Measurements from ENCODE around the gene KCNJ3.

Gene KCNJ3

GRCh38 chr2:154698296-154698720 is at the start of gene KCNJ3:
KCNJ3 (plus strand) TSS chr2:154698695; CDS start chr2:154698776, 81 bp downstream.
- H3K9me3 ChIP-seq (ENCODE audit: control insufficient read depth in 2 of 2, low read length in 2 of 2), result no peaks in the 10 kb centered on the region
- peaks cover 4% of the 10 kb centered on the region for H3K4me1 ChIP-seq (ENCODE audit: control insufficient read depth, insufficient read depth, low read length)
- no peak within 1 kb of the TSS for H3K9ac ChIP-seq (ENCODE audit: low read length in 2 of 2)
- H3K36me3 ChIP-seq (ENCODE audit: control insufficient read depth in 2 of 2, insufficient read depth in 2 of 2, low read length in 2 of 2), result no peaks in the 10 kb centered on the region
- no peak within 1 kb of the TSS for H3K27ac ChIP-seq (ENCODE audit: low read length)
- H3K4me3 ChIP-seq (ENCODE audit: low read length in 2 of 2), result peak within 1 kb of the TSS; percentile 43 to 57
- peaks cover 24 to 28% of the 10 kb centered on the region in 2 donors for H3K27me3 ChIP-seq (ENCODE audit: control insufficient read depth in 1 of 2, insufficient read depth in 2 of 2, low read length in 2 of 2)

GRCh38 chr2:154655499-154655898 is 43.0 kb upstream of the KCNJ3 start:
- no peaks in the 10 kb centered on the region for H3K27me3 ChIP-seq (ENCODE audit: control insufficient read depth in 1 of 2, insufficient read depth in 2 of 2, low read length in 2 of 2)
- H3K36me3 ChIP-seq (ENCODE audit: control insufficient read depth in 2 of 2, insufficient read depth in 2 of 2, low read length in 2 of 2), result no peaks in the 10 kb centered on the region
- H3K27ac ChIP-seq (ENCODE audit: low read length), result no peak overlapping the region
- no peaks in the 10 kb centered on the region for H3K9me3 ChIP-seq (ENCODE audit: control insufficient read depth in 2 of 2, low read length in 2 of 2)
- H3K9ac ChIP-seq (ENCODE audit: low read length in 2 of 2), result no peak overlapping the region
- H3K4me1 ChIP-seq (ENCODE audit: control insufficient read depth, insufficient read depth, low read length), result no peaks in the 10 kb centered on the region
- no peak overlapping the region for H3K4me3 ChIP-seq (ENCODE audit: low read length in 2 of 2)

GRCh38 chr2:154658854-154659253 is 39.6 kb upstream of the KCNJ3 start:
- Histone ChIP-seq H3K9me3 (ENCODE audit: control insufficient read depth in 2 of 2, low read length in 2 of 2) (no peaks in the 10 kb centered on the region), H3K4me3 (ENCODE audit: low read length in 2 of 2) (no peak overlapping the region), H3K4me1 (ENCODE audit: control insufficient read depth, insufficient read depth, low read length) (no peaks in the 10 kb centered on the region), H3K36me3 (ENCODE audit: control insufficient read depth in 2 of 2, insufficient read depth in 2 of 2, low read length in 2 of 2) (no peaks in the 10 kb centered on the region), H3K27me3 (ENCODE audit: control insufficient read depth in 1 of 2, insufficient read depth in 2 of 2, low read length in 2 of 2) (no peaks in the 10 kb centered on the region), H3K9ac (ENCODE audit: low read length in 2 of 2) (no peak overlapping the region), H3K27ac (ENCODE audit: low read length) (no peak overlapping the region)

- Histone ChIP-seq H3K9me3 (ENCODE audit: control insufficient read depth in 2 of 2, low read length in 2 of 2) (no peaks in the 10 kb centered on the region), H3K27ac (ENCODE audit: low read length) (no peak overlapping the region), H3K9ac (ENCODE audit: low read length in 2 of 2) (no peak overlapping the region), H3K36me3 (ENCODE audit: control insufficient read depth in 2 of 2, insufficient read depth in 2 of 2, low read length in 2 of 2) (no peaks in the 10 kb centered on the region), H3K27me3 (ENCODE audit: control insufficient read depth in 1 of 2, insufficient read depth in 2 of 2, low read length in 2 of 2) (no peaks in the 10 kb centered on the region), H3K4me3 (ENCODE audit: low read length in 2 of 2) (no peak overlapping the region), H3K4me1 (ENCODE audit: control insufficient read depth, insufficient read depth, low read length) (no peaks in the 10 kb centered on the region)
These were observed 34.2 kb upstream of the KCNJ3 start for GRCh38 chr2:154664248-154664647.

- Histone ChIP-seq H3K4me3 (ENCODE audit: low read length in 2 of 2) (no peak overlapping the region), H3K4me1 (ENCODE audit: control insufficient read depth, insufficient read depth, low read length) (no peaks in the 10 kb centered on the region), H3K9ac (ENCODE audit: low read length in 2 of 2) (no peak overlapping the region), H3K27ac (ENCODE audit: low read length) (no peak overlapping the region), H3K36me3 (ENCODE audit: control insufficient read depth in 2 of 2, insufficient read depth in 2 of 2, low read length in 2 of 2) (no peaks in the 10 kb centered on the region), H3K9me3 (ENCODE audit: control insufficient read depth in 2 of 2, low read length in 2 of 2) (no peaks in the 10 kb centered on the region), H3K27me3 (ENCODE audit: control insufficient read depth in 1 of 2, insufficient read depth in 2 of 2, low read length in 2 of 2) (no peaks in the 10 kb centered on the region)
These were observed 28.4 kb upstream of the KCNJ3 start for GRCh38 chr2:154670083-154670482.

- H3K4me3 ChIP-seq (ENCODE audit: low read length in 2 of 2), result no peak overlapping the region
- no peak overlapping the region for H3K27ac ChIP-seq (ENCODE audit: low read length)
- no peaks in the 10 kb centered on the region for H3K27me3 ChIP-seq (ENCODE audit: control insufficient read depth in 1 of 2, insufficient read depth in 2 of 2, low read length in 2 of 2)
- no peaks in the 10 kb centered on the region for H3K4me1 ChIP-seq (ENCODE audit: control insufficient read depth, insufficient read depth, low read length)
- H3K36me3 ChIP-seq (ENCODE audit: control insufficient read depth in 2 of 2, insufficient read depth in 2 of 2, low read length in 2 of 2), result no peaks in the 10 kb centered on the region
- no peaks in the 10 kb centered on the region for H3K9me3 ChIP-seq (ENCODE audit: control insufficient read depth in 2 of 2, low read length in 2 of 2)
- H3K9ac ChIP-seq (ENCODE audit: low read length in 2 of 2), result no peak overlapping the region
These were observed 24.8 kb upstream of the KCNJ3 start for GRCh38 chr2:154673694-154674093.

- Histone ChIP-seq H3K27me3 (ENCODE audit: control insufficient read depth in 1 of 2, insufficient read depth in 2 of 2, low read length in 2 of 2) (no peaks in the 10 kb centered on the region), H3K4me1 (ENCODE audit: control insufficient read depth, insufficient read depth, low read length) (no peaks in the 10 kb centered on the region), H3K36me3 (ENCODE audit: control insufficient read depth in 2 of 2, insufficient read depth in 2 of 2, low read length in 2 of 2) (no peaks in the 10 kb centered on the region), H3K27ac (ENCODE audit: low read length) (no peak overlapping the region), H3K4me3 (ENCODE audit: low read length in 2 of 2) (no peak overlapping the region), H3K9ac (ENCODE audit: low read length in 2 of 2) (no peak overlapping the region), H3K9me3 (ENCODE audit: control insufficient read depth in 2 of 2, low read length in 2 of 2) (no peaks in the 10 kb centered on the region)
These were observed 21.1 kb upstream of the KCNJ3 start for GRCh38 chr2:154677401-154677800.

- Histone ChIP-seq H3K36me3 (ENCODE audit: control insufficient read depth in 2 of 2, insufficient read depth in 2 of 2, low read length in 2 of 2) (no peaks in the 10 kb centered on the region), H3K4me1 (ENCODE audit: control insufficient read depth, insufficient read depth, low read length) (no peaks in the 10 kb centered on the region), H3K27ac (ENCODE audit: low read length) (no peak overlapping the region), H3K9ac (ENCODE audit: low read length in 2 of 2) (no peak overlapping the region), H3K9me3 (ENCODE audit: control insufficient read depth in 2 of 2, low read length in 2 of 2) (no peaks in the 10 kb centered on the region), H3K4me3 (ENCODE audit: low read length in 2 of 2) (no peak overlapping the region), H3K27me3 (ENCODE audit: control insufficient read depth in 1 of 2, insufficient read depth in 2 of 2, low read length in 2 of 2) (no peaks in the 10 kb centered on the region)
These were observed 16.8 kb upstream of the KCNJ3 start for GRCh38 chr2:154681741-154682140.

GRCh38 chr2:154686162-154686561 is 12.3 kb upstream of the KCNJ3 start:
- Histone ChIP-seq H3K9me3 (ENCODE audit: control insufficient read depth in 2 of 2, low read length in 2 of 2) (no peaks in the 10 kb centered on the region), H3K27me3 (ENCODE audit: control insufficient read depth in 1 of 2, insufficient read depth in 2 of 2, low read length in 2 of 2) (no peaks in the 10 kb centered on the region), H3K9ac (ENCODE audit: low read length in 2 of 2) (no peak overlapping the region)

GRCh38 chr2:154688373-154688772 is 10.1 kb upstream of the KCNJ3 start:
- Histone ChIP-seq H3K36me3 (ENCODE audit: control insufficient read depth in 2 of 2, insufficient read depth in 2 of 2, low read length in 2 of 2) (no peaks in the 10 kb centered on the region), H3K4me1 (ENCODE audit: control insufficient read depth, insufficient read depth, low read length) (no peaks in the 10 kb centered on the region), H3K27ac (ENCODE audit: low read length) (no peak overlapping the region), H3K9ac (ENCODE audit: low read length in 2 of 2) (no peak overlapping the region), H3K27me3 (ENCODE audit: control insufficient read depth in 1 of 2, insufficient read depth in 2 of 2, low read length in 2 of 2) (no peaks in the 10 kb centered on the region), H3K4me3 (ENCODE audit: low read length in 2 of 2) (no peak overlapping the region), H3K9me3 (ENCODE audit: control insufficient read depth in 2 of 2, low read length in 2 of 2) (no peaks in the 10 kb centered on the region)

More at GRCh38 chr2:154686162-154686561, 12.3 kb upstream of the KCNJ3 start:
- no peaks in the 10 kb centered on the region for H3K4me1 ChIP-seq (ENCODE audit: control insufficient read depth, insufficient read depth, low read length)
- no peak overlapping the region for H3K4me3 ChIP-seq (ENCODE audit: low read length in 2 of 2)
- no peak overlapping the region for H3K27ac ChIP-seq (ENCODE audit: low read length)
- H3K36me3 ChIP-seq (ENCODE audit: control insufficient read depth in 2 of 2, insufficient read depth in 2 of 2, low read length in 2 of 2), result no peaks in the 10 kb centered on the region

- H3K27ac ChIP-seq (ENCODE audit: low read length), result no peak overlapping the region
- no peaks in the 10 kb centered on the region for H3K4me1 ChIP-seq (ENCODE audit: control insufficient read depth, insufficient read depth, low read length)
- H3K9ac ChIP-seq (ENCODE audit: low read length in 2 of 2), result no peak overlapping the region
- H3K9me3 ChIP-seq (ENCODE audit: control insufficient read depth in 2 of 2, low read length in 2 of 2), result no peaks in the 10 kb centered on the region
- no peak overlapping the region for H3K4me3 ChIP-seq (ENCODE audit: low read length in 2 of 2)
- H3K27me3 ChIP-seq (ENCODE audit: control insufficient read depth in 1 of 2, insufficient read depth in 2 of 2, low read length in 2 of 2), result no peaks in the 10 kb centered on the region
- H3K36me3 ChIP-seq (ENCODE audit: control insufficient read depth in 2 of 2, insufficient read depth in 2 of 2, low read length in 2 of 2), result no peaks in the 10 kb centered on the region
These were observed 9.3 kb upstream of the KCNJ3 start for GRCh38 chr2:154689158-154689557.

Data from stomach smooth muscle (tissue), 2 donors.